Gastrocnemius medialis (tissue), 4 donors: Measurements from ENCODE around the gene CACNA2D1. TPM values are rescaled to one million over a fixed set of nuclear protein-coding genes. Genes with fewer than 3 reads are reported as not detected.

Experiments used
- ATAC-seq, 2 donors: fragments of 150-250 bp; one replicate each; pipeline ENCODE4 v1.9.1; 2016
- DNase-seq, 2 donors: peaks; one replicate each; pipeline ENCODE4 v3.0.0-alpha.2; 2019
- H3K27ac ChIP-seq, 4 donors: fragments of 200-600 bp; sonication (generic); 1 replicate in 1 of 4; 2 replicates in 3 of 4; pipeline ENCODE4 v1.5.1; 2016 to 2018; ENCODE audit warnings: mild to moderate bottlenecking in 2 of 4, moderate library complexity in 1 of 4
- H3K27me3 ChIP-seq, 3 donors: fragments of 200-600 bp; sonication (generic) in 2 of 3; 1 replicate in 1 of 3; 2 replicates in 2 of 3; pipeline versions ENCODE4 v1.5.1 to v1.6.0; 2016 to 2019; ENCODE audit warnings: mild to moderate bottlenecking in 1 of 3, moderate library complexity in 1 of 3
- H3K36me3 ChIP-seq, 2 donors: fragments of 200-600 bp; sonication (generic) in 1 of 2; one replicate each; pipeline ENCODE4 v1.5.1; 2017 to 2018
- H3K4me1 ChIP-seq, 2 donors: fragments of 200-600 bp; sonication (generic) in 1 of 2; one replicate each; pipeline ENCODE4 v1.5.1; 2016 to 2017; ENCODE audit warnings: mild to moderate bottlenecking in 2 of 2
- H3K4me3 ChIP-seq, 4 donors: fragments of 200-600 bp; sonication (generic) in 3 of 4; 1 replicate in 1 of 4; 2 replicates in 3 of 4; pipeline ENCODE4 v1.5.1; 2016 to 2019; ENCODE audit warnings: mild to moderate bottlenecking in 2 of 4
- H3K9me3 ChIP-seq, 3 donors: fragments of 200-600 bp; sonication (generic) in 2 of 3; 1 replicate in 1 of 3; 2 replicates in 2 of 3; pipeline ENCODE4 v1.5.1; 2016 to 2019
- POLR2A ChIP-seq, 2 donors: fragments of 450-650 bp; IDR thresholded peaks; one replicate each; pipeline ENCODE4 v1.6.1; 2017; ENCODE audit warnings: antibody characterized with exemption in 2 of 2, mild to moderate bottlenecking in 2 of 2, moderate library complexity in 2 of 2
- in situ Hi-C, 4 donors: fragments of 200-750 bp; cut with MboI; loops; one replicate each; pipeline versions ENCODE4 v1.15.0 to v1.8.0; 2017; ENCODE audit warnings: low sequenced_read_pairs in 4 of 4
- intact Hi-C: fragments of 100-400 bp; cut with DNase I; formaldehyde crosslinking; loops from one replicate; pipeline ENCODE4 v1.15.1; 2023; ENCODE audit warnings: low total_unique reads
- total RNA-seq, 4 donors: library from RNA; depleted of rRNA; stranded (reverse); fragments of >200 nt; gene quantifications; one replicate each; pipeline versions ENCODE4 v1.1.0 to v1.2.3, GENCODE V29; 2016
- TF ChIP-seq, protein P1 (sequence below), 5 experiments: fragments of 450-650 bp in 3 of 5; fragments of 200-600 bp in 2 of 5; sonication (generic) in 2 of 5; IDR thresholded peaks in 4 of 5; conservative IDR thresholded peaks in 1 of 5; 1 replicate in 4 of 5; 2 replicates in 1 of 5; pipeline ENCODE4 v1.5.1; 2016 to 2019; ENCODE audit warnings: antibody characterized with exemption in 5 of 5, mild to moderate bottlenecking in 3 of 5, moderate library complexity in 3 of 5

The CACNA2D1 gene
- total RNA-seq, 4 donors from 2014 or later: 83.9 to 157 (median 120) TPM

DNA sequence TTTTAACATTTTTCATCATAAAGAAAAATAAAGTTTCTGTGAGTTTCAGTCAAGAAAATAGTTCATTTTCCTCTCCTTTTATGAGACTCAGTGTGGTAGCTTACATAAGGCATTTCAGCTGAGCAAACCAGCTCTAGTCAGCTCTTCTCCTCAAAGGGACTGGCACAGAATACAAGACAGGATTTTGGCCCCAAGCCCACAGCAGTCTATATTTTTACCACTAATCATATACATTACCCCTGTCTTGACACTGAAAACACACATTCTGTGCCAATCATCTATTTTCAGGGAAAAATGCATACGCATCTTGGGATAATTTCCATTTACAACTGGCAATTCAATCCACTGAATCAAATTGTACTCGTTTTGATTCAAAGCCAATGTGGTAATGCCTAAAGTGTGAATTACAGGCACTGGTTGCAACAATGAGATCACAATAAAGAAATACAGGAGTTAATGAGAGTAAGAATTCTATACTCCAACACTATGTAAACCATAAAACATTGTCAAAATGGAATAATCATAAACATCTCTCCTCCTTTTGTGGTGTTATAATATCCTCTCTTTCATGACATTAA is 186.4 kb downstream of the CACNA2D1 start:
- ATAC-seq (peak in 1 of 2 donors; percentile 60), DNase-seq (no peak)
- H3K9me3 ChIP-seq: no peaks in the 10 kb centered on the region
- in situ Hi-C loops (no loop called here), intact Hi-C loops (no loop called here)
- no peaks in the 10 kb centered on the region for H3K36me3 ChIP-seq
- H3K27me3 ChIP-seq: no peaks in the 10 kb centered on the region
- H3K4me3 ChIP-seq: no peak overlapping the region
- H3K4me1 ChIP-seq: peaks cover 12 to 40% of the 10 kb centered on the region in 2 donors
- peak overlapping the region in 2 of 4 donors; percentile 22 to 46 for H3K27ac ChIP-seq
- TF ChIP-seq POLR2A (IDR thresholded peaks at IDR 0.05): no peak
- TF ChIP-seq, protein P1, sequence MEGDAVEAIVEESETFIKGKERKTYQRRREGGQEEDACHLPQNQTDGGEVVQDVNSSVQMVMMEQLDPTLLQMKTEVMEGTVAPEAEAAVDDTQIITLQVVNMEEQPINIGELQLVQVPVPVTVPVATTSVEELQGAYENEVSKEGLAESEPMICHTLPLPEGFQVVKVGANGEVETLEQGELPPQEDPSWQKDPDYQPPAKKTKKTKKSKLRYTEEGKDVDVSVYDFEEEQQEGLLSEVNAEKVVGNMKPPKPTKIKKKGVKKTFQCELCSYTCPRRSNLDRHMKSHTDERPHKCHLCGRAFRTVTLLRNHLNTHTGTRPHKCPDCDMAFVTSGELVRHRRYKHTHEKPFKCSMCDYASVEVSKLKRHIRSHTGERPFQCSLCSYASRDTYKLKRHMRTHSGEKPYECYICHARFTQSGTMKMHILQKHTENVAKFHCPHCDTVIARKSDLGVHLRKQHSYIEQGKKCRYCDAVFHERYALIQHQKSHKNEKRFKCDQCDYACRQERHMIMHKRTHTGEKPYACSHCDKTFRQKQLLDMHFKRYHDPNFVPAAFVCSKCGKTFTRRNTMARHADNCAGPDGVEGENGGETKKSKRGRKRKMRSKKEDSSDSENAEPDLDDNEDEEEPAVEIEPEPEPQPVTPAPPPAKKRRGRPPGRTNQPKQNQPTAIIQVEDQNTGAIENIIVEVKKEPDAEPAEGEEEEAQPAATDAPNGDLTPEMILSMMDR (IDR thresholded peaks at IDR 0.05 in 4 of 5, conservative IDR thresholded peaks at IDR 0.05 in 1 of 5): no peak

DNA sequence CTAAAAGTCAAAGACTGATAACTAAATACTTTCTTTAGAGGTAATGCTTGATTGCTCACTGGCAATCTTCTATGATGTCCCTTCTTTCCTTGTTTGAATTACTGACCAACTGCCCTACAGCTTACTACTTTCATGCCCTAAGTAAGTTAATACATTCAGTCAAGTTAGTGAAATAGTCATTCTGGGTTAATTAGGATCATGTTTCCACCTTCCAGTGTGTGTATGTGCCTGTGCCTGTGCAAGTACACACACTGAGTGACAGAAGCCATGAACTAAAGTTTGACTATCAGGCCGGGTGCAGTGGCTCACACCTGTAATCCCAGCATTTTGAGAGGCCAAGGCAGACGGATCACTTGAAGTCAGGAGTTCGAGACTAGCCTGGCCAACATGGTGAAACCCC is 187.9 kb downstream of the CACNA2D1 start:
- Histone ChIP-seq H3K4me3 (no peak overlapping the region), H3K36me3 (no peaks in the 10 kb centered on the region), H3K9me3 (no peaks in the 10 kb centered on the region), H3K27me3 (no peaks in the 10 kb centered on the region), H3K27ac (peak overlapping the region in 2 of 4 donors; percentile 5 to 13), H3K4me1 (peaks cover 12 to 51% of the 10 kb centered on the region in 2 donors)
- in situ Hi-C loops (no loop called here), intact Hi-C loops (no loop called here)
- TF ChIP-seq, protein P1 (IDR thresholded peaks at IDR 0.05 in 4 of 5, conservative IDR thresholded peaks at IDR 0.05 in 1 of 5): no peak
- no peak for TF ChIP-seq POLR2A (IDR thresholded peaks at IDR 0.05)
- no peak for DNase-seq
- ATAC-seq: peak; percentile 58 to 64

DNA sequence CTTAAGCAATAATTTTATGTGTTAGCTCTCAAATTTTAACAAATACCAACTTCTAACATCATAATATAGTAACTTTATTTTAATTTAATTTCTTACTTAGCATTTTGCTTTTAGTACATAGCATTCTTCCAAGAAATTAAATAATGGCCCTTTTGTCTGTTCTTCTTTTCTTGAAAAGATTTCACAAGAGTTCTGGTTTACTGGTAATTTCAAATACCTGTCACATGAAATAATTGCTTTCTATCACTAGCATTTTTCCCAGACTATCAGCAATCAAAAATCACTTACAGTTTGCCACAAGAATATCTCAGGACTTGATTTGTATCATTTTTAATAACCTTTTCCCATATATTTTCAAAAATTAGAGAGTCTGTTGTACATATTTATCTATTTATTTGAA is 193.0 kb downstream of the CACNA2D1 start:
- DNase-seq (no peak), ATAC-seq (no peak)
- Histone ChIP-seq H3K27ac (peak overlapping the region in 1 of 4 donors; percentile 23), H3K4me3 (no peak overlapping the region), H3K36me3 (no peaks in the 10 kb centered on the region), H3K27me3 (no peaks in the 10 kb centered on the region), H3K4me1 (peaks cover 5 to 26% of the 10 kb centered on the region in 2 donors), H3K9me3 (no peaks in the 10 kb centered on the region)
- intact Hi-C loops (no loop called here), in situ Hi-C loops (no loop called here)
- TF ChIP-seq, protein P1 (IDR thresholded peaks at IDR 0.05 in 4 of 5, conservative IDR thresholded peaks at IDR 0.05 in 1 of 5): no peak
- TF ChIP-seq POLR2A (IDR thresholded peaks at IDR 0.05): no peak

DNA sequence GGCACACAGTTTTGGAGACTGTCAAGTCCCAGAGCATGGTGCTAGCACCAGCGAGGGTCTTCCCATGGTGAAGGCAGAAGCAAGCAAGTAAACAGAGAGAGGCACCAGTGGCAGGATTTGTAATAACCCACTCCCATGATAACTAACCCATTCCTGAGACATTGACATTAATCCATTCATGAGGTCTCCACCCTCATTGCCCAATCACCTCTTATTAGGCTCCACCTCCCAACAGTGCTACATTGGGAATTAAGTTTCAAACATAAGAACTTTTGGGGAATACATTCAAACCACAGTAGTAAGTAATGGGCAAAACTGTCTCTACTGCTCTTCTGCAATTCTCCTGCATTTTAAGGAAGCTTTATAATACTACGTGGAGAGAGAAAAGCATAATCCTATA is 193.6 kb downstream of the CACNA2D1 start:
- Histone ChIP-seq H3K4me1 (peaks cover 5 to 20% of the 10 kb centered on the region in 2 donors), H3K4me3 (no peak overlapping the region), H3K27me3 (no peaks in the 10 kb centered on the region), H3K27ac (peak overlapping the region in 1 of 4 donors; percentile 23), H3K9me3 (no peaks in the 10 kb centered on the region), H3K36me3 (no peaks in the 10 kb centered on the region)
- DNase-seq (no peak), ATAC-seq (no peak)
- in situ Hi-C loops (loop anchor here in 2 of 4 donors (25.0 kb wide), 2 partner anchors 187 to 212 kb away; partner anchors contain the start of gene CACNA2D1 (in 1 of the 2)), intact Hi-C loops (no loop called here)
- no peak for TF ChIP-seq POLR2A (IDR thresholded peaks at IDR 0.05)
- TF ChIP-seq, protein P1 (IDR thresholded peaks at IDR 0.05 in 4 of 5, conservative IDR thresholded peaks at IDR 0.05 in 1 of 5): no peak
